T-cell (primary cell): Measurements from ENCODE around the gene CD300LB. TPM values are rescaled to one million over a fixed set of nuclear protein-coding genes. Genes with fewer than 3 reads are reported as not detected.
A peak's percentile ranks its signal among the peaks of the same experiment; 100 is the strongest.
"Not testable (repeated sequence)": the region's sequence is repeated elsewhere in the genome, so short reads cannot be mapped to it uniquely, and the experiment has no call there.

Experiments used
- ATAC-seq, 4 experiments: fragments of 200-7000 bp in 3 of 4; fragments of 150-1000 bp in 1 of 4; cut with Tn5 transposase; replicated peaks in 1 of 4; 1 replicate in 3 of 4; 2 replicates in 1 of 4; pipeline ENCODE4 v1.10.0; 2021; ENCODE audit warnings: moderate library complexity in 3 of 4, mild to moderate bottlenecking in 2 of 4, moderate number of reproducible peaks in 1 of 4
- CTCF ChIA-PET, 2 donors: fragments of 300-600 bp; sonication (Branson Sonifier 250); formaldehyde crosslinking; loops; one replicate each; lab custom pipeline; 2022; ENCODE audit warnings: antibody characterized with exemption in 2 of 2; lab: Charles Lee
- POLR2A ChIA-PET, 2 donors: fragments of 300-600 bp; sonication (Branson Sonifier 250); formaldehyde crosslinking; loops; one replicate each; lab custom pipeline; 2022; ENCODE audit warnings: antibody characterized with exemption in 2 of 2; lab: Charles Lee
- DNase-seq, 35 experiments: peaks; one replicate each; pipeline versions ENCODE4 v3.0.0 to v3.0.0-alpha.2; 2013 to 2023
- H3K27ac ChIP-seq: one replicate; pipeline ENCODE4 v1.5.1; 2013; ENCODE audit warnings: low read length
- H3K27me3 ChIP-seq, 2 experiments: replicated peaks in 1 of 2; 1 replicate in 1 of 2; 2 replicates in 1 of 2; pipeline versions ENCODE4 v1.6.1 to v1.7.0; 2013; ENCODE audit warnings: low read length in 1 of 2, mixed read lengths in 1 of 2; ENCODE audit not compliant: control insufficient read depth in 2 of 2, insufficient read depth in 2 of 2; ENCODE audit errors: extremely low read depth in 1 of 2
- H3K36me3 ChIP-seq, 2 donors: 1 replicate in 1 of 2; 2 replicates in 1 of 2; pipeline versions ENCODE4 v1.6.1 to v1.7.0; 2013; ENCODE audit warnings: low read length in 1 of 2; ENCODE audit not compliant: control insufficient read depth in 2 of 2, insufficient read depth in 1 of 2; ENCODE audit errors: extremely low read depth in 1 of 2
- H3K4me1 ChIP-seq, 2 experiments: 1 replicate in 1 of 2; 2 replicates in 1 of 2; pipeline versions ENCODE4 v1.6.1 to v1.7.0; 2013; ENCODE audit warnings: low read length in 2 of 2, mixed read lengths in 1 of 2; ENCODE audit not compliant: insufficient read depth in 2 of 2, control insufficient read depth in 1 of 2; ENCODE audit errors: extremely low read depth in 1 of 2
- H3K4me3 ChIP-seq, 2 donors: 1 replicate in 1 of 2; 2 replicates in 1 of 2; pipeline versions ENCODE4 v1.5.1 to v1.7.0; 2013; ENCODE audit warnings: mild to moderate bottlenecking in 2 of 2, low read length in 1 of 2, moderate library complexity in 1 of 2; ENCODE audit not compliant: control insufficient read depth in 1 of 2; ENCODE audit errors: extremely low read depth in 1 of 2
- H3K9me3 ChIP-seq: 2 replicates; pipeline ENCODE4 v1.7.0; 2013
- H3K27ac Mint-ChIP-seq, 2 donors: one replicate each; pipeline ENCODE4 v1.8.0; 2020 to 2021; ENCODE audit warnings: mild to moderate bottlenecking in 2 of 2, mixed read lengths in 2 of 2
- H3K27me3 Mint-ChIP-seq, 2 donors: one replicate each; pipeline ENCODE4 v1.8.0; 2021 to 2022; ENCODE audit warnings: mixed read lengths in 2 of 2
- H3K36me3 Mint-ChIP-seq: one replicate; pipeline ENCODE4 v1.8.0; 2021; ENCODE audit warnings: mixed read lengths
- H3K4me1 Mint-ChIP-seq, 3 donors: one replicate each; pipeline ENCODE4 v1.8.0; 2020 to 2022; ENCODE audit warnings: mixed read lengths in 3 of 3, mild to moderate bottlenecking in 1 of 3
- H3K4me3 Mint-ChIP-seq, 3 donors: one replicate each; pipeline ENCODE4 v1.8.0; 2020 to 2022; ENCODE audit warnings: mild to moderate bottlenecking in 3 of 3, mixed read lengths in 3 of 3, moderate library complexity in 3 of 3
- H3K9me3 Mint-ChIP-seq, 3 donors: one replicate each; pipeline ENCODE4 v1.8.0; 2020 to 2022; ENCODE audit warnings: mixed read lengths in 3 of 3
- WGBS: methylation state at CpG from one replicate; pipeline ENCODE4 v1.1.5; 2013; ENCODE audit warnings: missing lambda C conversion rate; ENCODE audit not compliant: insufficient coverage; 5-methylcytosine and 5-hydroxymethylcytosine counted together
- total RNA-seq, 35 experiments: library from RNA in 6 of 35; stranded (reverse) in 6 of 35; fragments of 120-200 nt in 1 of 35; gene quantifications; one replicate each; pipeline versions ENCODE4 v1.2.1 to v1.2.4 and lab custom pipeline; 2013 to 2026

CD300LB gene
- total RNA-seq, 5 donors from 2014 or later (not counting 1 experiment from before 2014, with no cell fraction given) = not detected

GRCh38 chr17:74565126-74565525, 33.9 kb upstream of the CD300LB start:
- no peak overlapping the region for H3K27ac ChIP-seq
- WGBS = no CpG with 5 or more reads among the region's 5 CpGs
- H3K36me3 ChIP-seq = no peaks in the 10 kb centered on the region
- DNase-seq = no peak
- H3K36me3 Mint-ChIP-seq = no peaks in the 10 kb centered on the region
- POLR2A ChIA-PET = interaction anchor here in 1 of 2 donors (0.6 kb wide), 1 partner anchor 85 kb away, joined by 3 read pairs; no protein-coding TSS in a partner anchor
- H3K4me1 ChIP-seq = peaks cover 0 to 2% of the 10 kb centered on the region in 2 experiments
- H3K4me3 ChIP-seq = no peak overlapping the region
- no peak overlapping the region for H3K27ac Mint-ChIP-seq
- no peaks in the 10 kb centered on the region for H3K9me3 ChIP-seq
- peaks cover 0 to 11% (median 0%) of the 10 kb centered on the region in 3 donors for H3K4me1 Mint-ChIP-seq
- CTCF ChIA-PET = interaction anchor here in 1 of 2 donors (0.6 to 1.4 kb wide), 2 partner anchors 184 to 299 kb away, joined by 3 read pairs; no protein-coding TSS in a partner anchor
- H3K4me3 Mint-ChIP-seq = no peak overlapping the region
- H3K9me3 Mint-ChIP-seq = no peaks in the 10 kb centered on the region
- peaks cover 20 to 51% of the 10 kb centered on the region in 2 donors for H3K27me3 Mint-ChIP-seq
- ATAC-seq = no peak
- H3K27me3 ChIP-seq = peaks cover 0 to 67% of the 10 kb centered on the region in 2 experiments

- no peak for DNase-seq
- no peak overlapping the region for H3K4me3 Mint-ChIP-seq
- H3K9me3 Mint-ChIP-seq = no peaks in the 10 kb centered on the region
- peaks cover 9 to 12% (median 9%) of the 10 kb centered on the region in 3 donors for H3K4me1 Mint-ChIP-seq
- H3K36me3 ChIP-seq = no peaks in the 10 kb centered on the region
- peaks cover 0 to 2% of the 10 kb centered on the region in 2 experiments for H3K4me1 ChIP-seq
- H3K27ac ChIP-seq = no peak overlapping the region
- no peak overlapping the region for H3K4me3 ChIP-seq
- H3K27me3 ChIP-seq = peaks cover 0 to 50% of the 10 kb centered on the region in 2 experiments
- CTCF ChIA-PET = no interaction called here
- 90% methylated on average over 1 of the region's 1 CpG for WGBS
- POLR2A ChIA-PET = no interaction called here
- H3K36me3 Mint-ChIP-seq = no peaks in the 10 kb centered on the region
- ATAC-seq = no peak
- H3K9me3 ChIP-seq = no peaks in the 10 kb centered on the region
- H3K27me3 Mint-ChIP-seq = peaks cover 12 to 34% of the 10 kb centered on the region in 2 donors
- peak overlapping the region in 1 of 2 donors; percentile 10 for H3K27ac Mint-ChIP-seq
Measured at GRCh38 chr17:74563358-74563757, 32.1 kb upstream of the CD300LB start.

GRCh38 chr17:74561586-74561985, 30.3 kb upstream of the CD300LB start:
- Mint-ChIP-seq H3K4me3 (no peak overlapping the region), H3K27me3 (peaks cover 5 to 28% of the 10 kb centered on the region in 2 donors), H3K4me1 (peaks cover 8 to 9% (median 9%) of the 10 kb centered on the region in 3 donors), H3K36me3 (no peaks in the 10 kb centered on the region), H3K9me3 (no peaks in the 10 kb centered on the region), H3K27ac (no peak overlapping the region)
- no peak for DNase-seq
- 51% methylated on average over 3 of the region's 3 CpGs for WGBS
- ATAC-seq = no peak
- Histone ChIP-seq H3K27ac (no peak overlapping the region), H3K36me3 (no peaks in the 10 kb centered on the region), H3K4me1 (peaks cover 0 to 2% of the 10 kb centered on the region in 2 experiments), H3K9me3 (no peaks in the 10 kb centered on the region), H3K4me3 (no peak overlapping the region), H3K27me3 (peaks cover 0 to 38% of the 10 kb centered on the region in 2 experiments)
- POLR2A ChIA-PET = no interaction called here
- CTCF ChIA-PET = no interaction called here

GRCh38 chr17:74558882-74559519, 27.7 kb upstream of the CD300LB start:
- CTCF ChIA-PET = no interaction called here
- Mint-ChIP-seq H3K36me3 (no peaks in the 10 kb centered on the region), H3K4me1 (peaks cover 8 to 9% (median 9%) of the 10 kb centered on the region in 3 donors), H3K9me3 (peaks cover 0 to 4% (median 0%) of the 10 kb centered on the region in 3 donors), H3K27ac (no peak overlapping the region), H3K27me3 (peaks cover 5 to 16% of the 10 kb centered on the region in 2 donors), H3K4me3 (peak overlapping the region in 1 of 3 donors; percentile 30)
- WGBS = 27% methylated on average over 4 of the region's 6 CpGs
- H3K27me3 ChIP-seq = peaks cover 0 to 21% of the 10 kb centered on the region in 2 experiments
- peak in 1 of 4 experiments; percentile 62 for ATAC-seq
- H3K27ac ChIP-seq = no peak overlapping the region
- no peaks in the 10 kb centered on the region for H3K4me1 ChIP-seq
- DNase-seq = no peak
- H3K4me3 ChIP-seq = no peak overlapping the region
- no peaks in the 10 kb centered on the region for H3K36me3 ChIP-seq
- POLR2A ChIA-PET = no interaction called here
- no peaks in the 10 kb centered on the region for H3K9me3 ChIP-seq

- H3K4me1 Mint-ChIP-seq, H3K27me3 Mint-ChIP-seq, H3K27ac ChIP-seq, H3K9me3 ChIP-seq, POLR2A ChIA-PET, CTCF ChIA-PET, DNase-seq, ATAC-seq, H3K4me1 ChIP-seq, H3K36me3 ChIP-seq, H3K9me3 Mint-ChIP-seq, H3K36me3 Mint-ChIP-seq, H3K4me3 ChIP-seq, H3K4me3 Mint-ChIP-seq, H3K27ac Mint-ChIP-seq: not testable (repeated sequence)
- peaks cover 0 to 18% of the 10 kb centered on the region in 2 experiments for H3K27me3 ChIP-seq
- WGBS = 90% methylated on average over 4 of the region's 4 CpGs
Measured at GRCh38 chr17:74558402-74558801, 27.1 kb upstream of the CD300LB start.

GRCh38 chr17:74555427-74555940, 24.2 kb upstream of the CD300LB start:
- H3K9me3 Mint-ChIP-seq = peaks cover 0 to 4% (median 0%) of the 10 kb centered on the region in 3 donors
- H3K36me3 Mint-ChIP-seq = no peaks in the 10 kb centered on the region
- WGBS = 68% methylated on average over 3 of the region's 7 CpGs
- Histone ChIP-seq H3K4me3 (no peak overlapping the region), H3K27ac (no peak overlapping the region), H3K36me3 (no peaks in the 10 kb centered on the region), H3K4me1 (no peaks in the 10 kb centered on the region), H3K9me3 (no peaks in the 10 kb centered on the region), H3K27me3 (peaks cover 0 to 16% of the 10 kb centered on the region in 2 experiments)
- H3K4me3 Mint-ChIP-seq = no peak overlapping the region
- H3K27ac Mint-ChIP-seq = no peak overlapping the region
- H3K4me1 Mint-ChIP-seq = peaks cover 8 to 9% (median 9%) of the 10 kb centered on the region in 3 donors
- DNase-seq (no peak), ATAC-seq (no peak)
- H3K27me3 Mint-ChIP-seq = peaks cover 0 to 4% of the 10 kb centered on the region in 2 donors
- POLR2A ChIA-PET = no interaction called here
- CTCF ChIA-PET = no interaction called here
